HG02870 (cell line): ENCODE results near the gene WNT3A.

ENCODE experiments used
- ATAC-seq: cut with Tn5 transposase; IDR thresholded peaks from one replicate; pipeline ENCODE4 v1.9.1; 2021; ENCODE audit warnings: mild to moderate bottlenecking, moderate library complexity; ENCODE audit not compliant: unreplicated experiment

WNT3A gene

GRCh38 chr1:228096416-228097332, 89.9 kb downstream of the WNT3A start:
- no peak for ATAC-seq

GRCh38 chr1:228097333-228098081, 90.7 kb downstream of the WNT3A start:
- ATAC-seq, result no peak

GRCh38 chr1:228098323-228098931, 91.6 kb downstream of the WNT3A start:
- ATAC-seq, result no peak

- ATAC-seq, result no peak
Measured at GRCh38 chr1:228099331-228099732, 92.5 kb downstream of the WNT3A start.

GRCh38 chr1:228100822-228101613, 94.2 kb downstream of the WNT3A start:
- no peak for ATAC-seq

GRCh38 chr1:228101614-228101993, 94.8 kb downstream of the WNT3A start:
- no peak for ATAC-seq

GRCh38 chr1:228101994-228102790, 95.4 kb downstream of the WNT3A start:
- no peak for ATAC-seq

- peak; percentile 65 for ATAC-seq
Measured at GRCh38 chr1:228102791-228103620, 96.2 kb downstream of the WNT3A start, which contains the start of gene C1orf35. C1orf35 (minus strand) TSS chr1:228103325; CDS start chr1:228103227, 98 bp downstream.

GRCh38 chr1:228104526-228105269, 97.9 kb downstream of the WNT3A start:
- no peak for ATAC-seq

GRCh38 chr1:228105270-228105995, 98.6 kb downstream of the WNT3A start:
- ATAC-seq, result no peak

- ATAC-seq, result no peak
Measured at GRCh38 chr1:228105996-228106799, 99.4 kb downstream of the WNT3A start.

- ATAC-seq, result no peak
Measured at GRCh38 chr1:228106800-228107054, 99.9 kb downstream of the WNT3A start.

GRCh38 chr1:228107636-228108035, 100.8 kb downstream of the WNT3A start:
- no peak for ATAC-seq

- no peak for ATAC-seq
Measured at GRCh38 chr1:228108055-228108690, 101.4 kb downstream of the WNT3A start.

- ATAC-seq, result no peak
Measured at GRCh38 chr1:228108742-228109072, 101.9 kb downstream of the WNT3A start.

GRCh38 chr1:228109073-228109961, 102.5 kb downstream of the WNT3A start, which contains the start of gene MRPL55:
MRPL55 (minus strand) TSS chr1:228109299; CDS start chr1:228108260, 1,039 bp downstream.
- peak; percentile 88 for ATAC-seq
